Adrenal gland (tissue), 5 donors: ENCODE measurements around the gene GREM2.

ENCODE experiments used
- POLR2A ChIP-seq, 2 donors: fragments of 450-650 bp; IDR thresholded peaks; one replicate each; pipeline ENCODE4 v1.6.1; 2017; ENCODE audit warnings: antibody characterized with exemption in 2 of 2, mild to moderate bottlenecking in 2 of 2, moderate library complexity in 1 of 2
- TF ChIP-seq, protein P1 (sequence below), 6 experiments: fragments of 450-650 bp in 4 of 6; fragments of 200-600 bp in 2 of 6; sonication (generic) in 1 of 6; IDR thresholded peaks; 1 replicate in 5 of 6; 2 replicates in 1 of 6; pipeline versions ENCODE4 v1.5.1 to v1.8.0; 2016 to 2021; ENCODE audit warnings: antibody characterized with exemption in 6 of 6, mild to moderate bottlenecking in 2 of 6, moderate library complexity in 1 of 6
- donor health status: DM: no; HTN: no; CAD: no.

DNA sequence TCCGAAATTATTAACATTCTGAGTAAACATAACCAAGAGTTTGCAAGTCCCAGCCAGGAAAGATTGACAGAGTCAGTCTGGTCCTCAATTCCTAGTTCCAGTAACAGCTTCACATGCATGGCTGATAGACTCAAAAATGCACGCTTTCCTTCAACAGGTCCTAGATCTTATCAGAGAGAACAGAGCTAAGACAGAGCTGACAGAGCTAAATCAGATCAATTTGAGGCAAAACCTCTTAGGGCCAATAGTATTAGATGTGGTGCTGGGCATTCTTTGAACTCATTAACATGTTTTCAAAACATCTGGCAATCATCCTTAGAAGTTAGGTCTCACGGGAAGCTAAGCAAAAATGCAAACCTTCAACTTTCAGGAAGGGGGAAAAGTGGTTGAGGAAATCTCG is 114.0 kb downstream of the GREM2 start:
- TF ChIP-seq, protein P1, sequence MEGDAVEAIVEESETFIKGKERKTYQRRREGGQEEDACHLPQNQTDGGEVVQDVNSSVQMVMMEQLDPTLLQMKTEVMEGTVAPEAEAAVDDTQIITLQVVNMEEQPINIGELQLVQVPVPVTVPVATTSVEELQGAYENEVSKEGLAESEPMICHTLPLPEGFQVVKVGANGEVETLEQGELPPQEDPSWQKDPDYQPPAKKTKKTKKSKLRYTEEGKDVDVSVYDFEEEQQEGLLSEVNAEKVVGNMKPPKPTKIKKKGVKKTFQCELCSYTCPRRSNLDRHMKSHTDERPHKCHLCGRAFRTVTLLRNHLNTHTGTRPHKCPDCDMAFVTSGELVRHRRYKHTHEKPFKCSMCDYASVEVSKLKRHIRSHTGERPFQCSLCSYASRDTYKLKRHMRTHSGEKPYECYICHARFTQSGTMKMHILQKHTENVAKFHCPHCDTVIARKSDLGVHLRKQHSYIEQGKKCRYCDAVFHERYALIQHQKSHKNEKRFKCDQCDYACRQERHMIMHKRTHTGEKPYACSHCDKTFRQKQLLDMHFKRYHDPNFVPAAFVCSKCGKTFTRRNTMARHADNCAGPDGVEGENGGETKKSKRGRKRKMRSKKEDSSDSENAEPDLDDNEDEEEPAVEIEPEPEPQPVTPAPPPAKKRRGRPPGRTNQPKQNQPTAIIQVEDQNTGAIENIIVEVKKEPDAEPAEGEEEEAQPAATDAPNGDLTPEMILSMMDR (IDR thresholded peaks at IDR 0.05), result no peak
- no peak for TF ChIP-seq POLR2A (IDR thresholded peaks at IDR 0.05)
